SK-N-MC (cell line): ENCODE results near the gene CGB2.
"Not testable (repeated sequence)": the region's sequence is repeated elsewhere in the genome, so short reads cannot be mapped to it uniquely, and the experiment has no call there.

ENCODE experiments used
- DNase-seq: peaks from one replicate; pipeline ENCODE4 v3.0.0-alpha.2; 2011; ENCODE audit warnings: low read depth, low spot score
- H3K27ac ChIP-seq: fragments of 200-600 bp; sonication (generic); 2 replicates; pipeline ENCODE4 v1.5.1; 2016; ENCODE audit warnings: mixed run types
- H3K36me3 ChIP-seq: fragments of 200-600 bp; sonication (generic); 2 replicates; pipeline ENCODE4 v1.6.1; 2017; ENCODE audit warnings: antibody characterized with exemption, low read length, mixed read lengths; ENCODE audit not compliant: insufficient read depth
- H3K4me3 ChIP-seq: fragments of 200-600 bp; sonication (generic); 2 replicates; pipeline ENCODE4 v1.5.1; 2016
- H3K9ac ChIP-seq: fragments of 200-600 bp; sonication (generic); 2 replicates; pipeline ENCODE4 v1.8.0; 2017; ENCODE audit warnings: mixed run types, mixed read lengths; ENCODE audit not compliant: insufficient read length
- H3K9me3 ChIP-seq: fragments of 200-600 bp; sonication (generic); 2 replicates; pipeline ENCODE4 v1.6.1; 2017; ENCODE audit warnings: low read depth, mild to moderate bottlenecking, antibody characterized with exemption, low read length, moderate library complexity, mixed read lengths
- EZH2 ChIP-seq: fragments of 200-600 bp; sonication (generic); IDR thresholded peaks from one replicate; pipeline ENCODE4 v1.6.1; 2017; ENCODE audit warnings: antibody characterized with exemption
- FOXP2 ChIP-seq: optimal IDR thresholded peaks from 2 replicates; pipeline ENCODE3; 2011; ENCODE audit warnings: mild to moderate bottlenecking, moderate library complexity; ENCODE audit not compliant: insufficient read depth; ENCODE audit errors: extremely low read length, control extremely low read depth
- POLR2AphosphoS5 ChIP-seq: IDR thresholded peaks from 2 replicates; pipeline ENCODE4 v1.6.1; 2012; ENCODE audit warnings: mild to moderate bottlenecking, low read depth, low read length, borderline replicate concordance

CGB2 gene

DNA sequence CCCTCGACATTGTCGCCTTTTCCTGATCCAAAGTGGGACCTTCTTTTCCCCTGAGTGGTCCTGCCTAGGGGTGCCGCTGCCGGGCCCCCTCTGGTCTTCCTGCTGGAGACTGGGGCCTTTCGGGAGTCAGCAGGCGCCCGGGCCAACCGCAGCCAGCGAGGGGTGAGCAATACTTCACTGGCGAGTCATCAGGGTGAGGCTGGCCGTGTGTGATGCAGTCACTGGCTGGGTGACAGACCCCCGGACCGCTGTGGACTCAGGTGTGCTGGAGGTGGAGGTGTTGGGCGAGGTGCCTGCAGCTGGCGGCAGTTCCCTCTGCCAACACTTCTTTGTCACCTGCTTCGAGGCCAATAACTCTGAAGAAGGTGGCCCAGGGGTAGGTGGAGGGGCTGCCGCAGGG is 10.5 kb downstream of the CGB2 start:
- no peak for DNase-seq
- Histone ChIP-seq H3K27ac (no peak overlapping the region), H3K4me3 (no peak overlapping the region), H3K9ac (no peak overlapping the region), H3K36me3 (no peaks in the 10 kb centered on the region), H3K9me3 (no peaks in the 10 kb centered on the region)
- TF ChIP-seq EZH2 (no peak), POLR2AphosphoS5 (no peak), FOXP2 (no peak)

DNA sequence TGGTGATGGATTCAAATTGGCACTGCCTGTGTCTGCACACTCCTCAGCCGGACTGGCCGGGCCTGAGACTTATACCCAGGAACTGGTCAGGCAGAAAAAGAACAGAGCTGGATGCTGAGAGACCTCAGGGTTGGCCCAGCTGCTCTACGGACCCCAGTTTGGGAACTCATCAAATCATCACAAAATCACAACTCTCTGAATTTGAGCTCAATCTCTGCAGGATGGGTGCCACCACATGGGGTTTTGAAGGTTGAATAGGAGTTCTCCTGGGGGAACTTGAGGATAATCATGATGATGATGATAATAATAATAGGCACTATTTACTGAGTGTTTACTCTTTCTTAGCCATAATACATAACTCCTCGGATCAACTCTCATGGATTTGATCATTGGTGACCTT is 11.0 kb downstream of the CGB2 start:
- not testable (repeated sequence) for H3K4me3 ChIP-seq, H3K9me3 ChIP-seq, DNase-seq, H3K9ac ChIP-seq, H3K36me3 ChIP-seq, H3K27ac ChIP-seq

GRCh38 chr19:49043548-49043947 is 11.9 kb downstream of the CGB2 start, which contains the start of gene CGB5:
Gene CGB5, plus strand, starts transcription at chr19:49043848. Its CDS starts 362 bp downstream, at chr19:49044210.
- H3K36me3 ChIP-seq, H3K9ac ChIP-seq, H3K4me3 ChIP-seq, DNase-seq, H3K9me3 ChIP-seq, H3K27ac ChIP-seq: not testable (repeated sequence)

- not testable (repeated sequence) for H3K4me3 ChIP-seq, H3K36me3 ChIP-seq, H3K9ac ChIP-seq, H3K9me3 ChIP-seq, H3K27ac ChIP-seq, DNase-seq
These were observed 17.3 kb downstream of the CGB2 start, which contains the start of gene CGB8 for GRCh38 chr19:49049011-49049410. Gene CGB8, minus strand, starts transcription at chr19:49049111. Its CDS starts 372 bp downstream, at chr19:49048739.

- not testable (repeated sequence) for DNase-seq, H3K9ac ChIP-seq, H3K9me3 ChIP-seq, H3K36me3 ChIP-seq, H3K4me3 ChIP-seq, H3K27ac ChIP-seq
These were observed 18.1 kb downstream of the CGB2 start for GRCh38 chr19:49049834-49050233.

DNA sequence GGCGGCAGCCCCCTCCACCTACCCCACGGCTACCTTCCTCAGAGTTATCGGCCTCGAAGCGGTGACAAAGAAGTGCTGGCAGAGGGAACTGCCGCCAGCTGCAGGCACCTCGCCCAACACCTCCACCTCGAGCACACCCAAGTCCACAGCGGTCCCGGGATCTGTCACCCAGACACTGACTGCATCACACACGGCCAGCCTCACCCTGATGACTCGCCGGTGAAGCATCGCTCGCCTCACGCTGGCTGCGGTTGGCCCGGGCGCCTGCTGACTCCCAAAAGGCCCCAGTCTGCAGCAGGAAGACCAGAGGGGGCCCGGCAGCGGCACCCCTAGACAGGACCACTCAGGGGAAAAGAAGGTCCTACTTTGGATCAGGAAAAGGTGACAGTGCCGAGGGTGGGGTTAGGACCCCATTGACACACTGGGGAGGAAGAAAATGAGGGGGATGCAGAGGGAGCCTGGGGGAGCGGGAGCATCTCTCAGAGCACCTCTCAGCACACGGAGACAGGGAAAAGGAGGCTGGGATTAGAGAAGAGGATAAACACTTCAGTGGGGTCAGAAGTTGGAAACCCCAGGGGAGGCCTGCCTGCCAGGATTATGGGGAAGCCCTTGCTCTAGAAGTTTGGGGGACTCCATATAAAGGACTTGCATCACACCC is 18.8 kb downstream of the CGB2 start:
- not testable (repeated sequence) for H3K36me3 ChIP-seq, DNase-seq, H3K4me3 ChIP-seq, H3K27ac ChIP-seq, H3K9ac ChIP-seq, H3K9me3 ChIP-seq

- Histone ChIP-seq H3K36me3 (no peaks in the 10 kb centered on the region), H3K4me3 (peak overlapping the region; percentile 85), H3K9ac (peak overlapping the region; percentile 75), H3K9me3 (no peaks in the 10 kb centered on the region), H3K27ac (no peak overlapping the region)
- TF ChIP-seq POLR2AphosphoS5 (peak; percentile 21; the same call in 1 of the 2 replicates), FOXP2 (no peak)
- DNase-seq = no peak
These were observed 24.6 kb downstream of the CGB2 start for GRCh38 chr19:49056101-49056901.

- H3K9ac ChIP-seq, H3K36me3 ChIP-seq, H3K9me3 ChIP-seq, H3K27ac ChIP-seq, DNase-seq: not testable (repeated sequence)
- peak overlapping the region; percentile 85 for H3K4me3 ChIP-seq
These were observed 25.4 kb downstream of the CGB2 start for GRCh38 chr19:49056902-49057596.

GRCh38 chr19:49057636-49058234 is 26.0 kb downstream of the CGB2 start, which contains the start of gene CGB7:
Gene CGB7, minus strand, starts transcription at chr19:49057749. Its CDS starts 2,374 bp downstream, at chr19:49055375.
- Histone ChIP-seq H3K9me3 (no peaks in the 10 kb centered on the region), H3K4me3 (peak within 1 kb of the TSS; percentile 85), H3K27ac (no peak within 1 kb of the TSS), H3K9ac (no peak within 1 kb of the TSS), H3K36me3 (no peaks in the 10 kb centered on the region)
- no peak for TF ChIP-seq FOXP2
- TF ChIP-seq EZH2 = no peak
- TF ChIP-seq POLR2AphosphoS5 = no peak
- no peak for DNase-seq
